NT2/D1 (cell line): ENCODE results near the gene OR8A1.

Source experiments
- YY1 ChIP-seq: IDR thresholded peaks from 2 replicates; pipeline ENCODE4 v1.6.1; 2011; ENCODE audit not compliant: insufficient read length, insufficient read depth
- ZNF274 ChIP-seq: IDR thresholded peaks from 2 replicates; pipeline ENCODE4 v1.6.1; 2011; ENCODE audit warnings: mild to moderate bottlenecking, low read depth, low read length

DNA sequence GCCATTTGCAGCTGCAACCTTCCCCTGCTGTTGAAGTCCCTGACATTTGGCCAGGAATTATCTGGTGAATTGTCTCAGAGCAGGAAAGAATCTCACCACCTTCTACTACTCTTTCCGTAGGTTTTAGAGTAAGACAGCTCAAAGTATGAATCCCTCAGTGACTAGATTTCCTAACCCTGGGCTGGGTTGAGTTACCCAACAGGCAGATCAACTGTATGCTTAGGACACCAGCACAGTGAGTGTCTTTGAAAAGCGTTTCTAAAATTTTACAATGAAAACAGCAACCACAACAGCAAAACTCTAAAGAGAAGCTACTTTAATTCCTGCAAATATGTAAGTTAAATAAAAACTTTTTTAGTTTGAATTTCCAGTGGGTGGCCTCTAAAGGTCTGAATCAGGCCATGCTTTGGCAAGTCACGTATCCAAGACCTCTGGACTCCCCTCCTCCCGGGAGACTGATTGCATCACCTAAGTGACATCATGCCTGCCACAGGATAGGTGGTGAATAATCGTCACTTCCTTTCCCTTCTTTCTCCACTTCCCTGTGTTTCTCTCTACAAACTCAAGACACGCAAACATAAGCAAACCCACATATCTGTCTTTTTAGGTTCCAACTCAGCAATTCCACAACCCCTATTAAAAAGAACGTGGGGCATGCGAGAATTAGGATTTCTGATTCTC, 34.1 kb upstream of the OR8A1 start:
- TF ChIP-seq YY1 (no peak), ZNF274 (no peak)
